Urinary bladder (tissue), 4 donors: ENCODE results near the gene COL18A1. TPM values are rescaled to one million over a fixed set of nuclear protein-coding genes. Genes with fewer than 3 reads are reported as not detected.
A peak's percentile ranks its signal among the peaks of the same experiment; 100 is the strongest.
"Not testable (repeated sequence)": the region's sequence is repeated elsewhere in the genome, so short reads cannot be mapped to it uniquely, and the experiment has no call there.

Experiments
- DNase-seq: peaks from one replicate; pipeline ENCODE4 v3.0.0-alpha.2; 2015; ENCODE audit errors: extremely low spot score
- H3K27ac ChIP-seq: one replicate; pipeline ENCODE4 v1.5.1; 2013; ENCODE audit warnings: low read depth, mild to moderate bottlenecking, moderate library complexity
- H3K36me3 ChIP-seq: one replicate; pipeline ENCODE4 v1.6.1; 2013; ENCODE audit warnings: mild to moderate bottlenecking, moderate library complexity; ENCODE audit not compliant: insufficient read depth
- H3K4me1 ChIP-seq: one replicate; pipeline ENCODE4 v1.6.1; 2013; ENCODE audit warnings: mild to moderate bottlenecking, moderate library complexity; ENCODE audit not compliant: insufficient read depth
- H3K4me3 ChIP-seq: one replicate; pipeline ENCODE4 v1.5.1; 2013; ENCODE audit warnings: low read depth, low read length
- WGBS: extraction: QIAGEN DNeasy Blood & Tissue Kit; methylation state at CpG from one replicate; pipeline ENCODE4 v1.1.7; 2013; 5-methylcytosine and 5-hydroxymethylcytosine counted together
- polyA plus RNA-seq: library from polyadenylated mRNA; stranded (reverse); fragments of 200-250 nt; gene quantifications from one replicate; pipeline ENCODE4 v1.2.3, GENCODE V29; 2013
- total RNA-seq: library from RNA; depleted of rRNA; stranded (reverse); fragments of >200 nt; gene quantifications from one replicate; pipeline ENCODE4 v1.2.3, GENCODE V29; 2014
- donor health status: healthy with polysubstance abuse.
- donor health status: healthy.

COL18A1 gene
- total and polyA plus RNA-seq, 2 donors, result 60.7 to 111 TPM

GRCh38 chr21:45531114-45531392, 126.1 kb downstream of the COL18A1 start:
- WGBS, result 96% methylated on average over 17 of the region's 17 CpGs
- H3K4me3 ChIP-seq, H3K36me3 ChIP-seq, H3K4me1 ChIP-seq, H3K27ac ChIP-seq, DNase-seq: not testable (repeated sequence)

- Histone ChIP-seq H3K36me3 (no peaks in the 10 kb centered on the region), H3K27ac (no peak overlapping the region), H3K4me1 (no peaks in the 10 kb centered on the region), H3K4me3 (no peak overlapping the region)
- no peak for DNase-seq
- 97% methylated on average over 76 of the region's 76 CpGs for WGBS
These were observed 126.6 kb downstream of the COL18A1 start for GRCh38 chr21:45531393-45532215.

GRCh38 chr21:45532826-45533360, 127.9 kb downstream of the COL18A1 start:
- Histone ChIP-seq H3K4me1 (no peaks in the 10 kb centered on the region), H3K27ac (no peak overlapping the region), H3K36me3 (no peaks in the 10 kb centered on the region), H3K4me3 (no peak overlapping the region)
- 74% methylated on average over 7 of the region's 7 CpGs for WGBS
- no peak for DNase-seq

DNA sequence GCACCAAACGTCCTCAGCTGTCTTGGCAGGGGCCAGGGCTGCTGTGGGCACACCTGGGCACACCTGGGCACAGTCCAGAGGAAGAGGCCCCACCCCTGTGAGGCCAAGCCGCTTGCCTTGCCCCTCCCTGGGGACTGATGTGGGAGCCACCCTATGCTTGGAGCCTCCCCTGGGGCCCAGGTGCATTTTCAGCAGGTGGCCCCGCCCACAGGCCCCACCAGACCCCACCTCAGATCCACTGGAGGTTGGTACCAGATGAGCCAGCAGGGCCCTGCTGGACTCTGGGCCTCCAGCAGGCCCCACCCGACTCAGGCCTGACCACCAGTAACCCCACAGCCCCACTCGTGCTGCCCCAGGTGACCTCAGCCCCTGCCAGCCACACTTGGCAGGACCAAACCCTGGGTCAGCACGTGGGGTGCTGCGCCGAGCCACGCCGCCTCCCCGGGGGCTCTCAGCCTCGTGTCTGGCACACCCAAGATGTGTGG, 128.4 kb downstream of the COL18A1 start:
- H3K4me1 ChIP-seq, result no peaks in the 10 kb centered on the region
- 85% methylated on average over 12 of the region's 12 CpGs for WGBS
- DNase-seq, result no peak
- H3K36me3 ChIP-seq, result no peaks in the 10 kb centered on the region
- H3K27ac ChIP-seq, result no peak overlapping the region
- H3K4me3 ChIP-seq, result no peak overlapping the region

DNA sequence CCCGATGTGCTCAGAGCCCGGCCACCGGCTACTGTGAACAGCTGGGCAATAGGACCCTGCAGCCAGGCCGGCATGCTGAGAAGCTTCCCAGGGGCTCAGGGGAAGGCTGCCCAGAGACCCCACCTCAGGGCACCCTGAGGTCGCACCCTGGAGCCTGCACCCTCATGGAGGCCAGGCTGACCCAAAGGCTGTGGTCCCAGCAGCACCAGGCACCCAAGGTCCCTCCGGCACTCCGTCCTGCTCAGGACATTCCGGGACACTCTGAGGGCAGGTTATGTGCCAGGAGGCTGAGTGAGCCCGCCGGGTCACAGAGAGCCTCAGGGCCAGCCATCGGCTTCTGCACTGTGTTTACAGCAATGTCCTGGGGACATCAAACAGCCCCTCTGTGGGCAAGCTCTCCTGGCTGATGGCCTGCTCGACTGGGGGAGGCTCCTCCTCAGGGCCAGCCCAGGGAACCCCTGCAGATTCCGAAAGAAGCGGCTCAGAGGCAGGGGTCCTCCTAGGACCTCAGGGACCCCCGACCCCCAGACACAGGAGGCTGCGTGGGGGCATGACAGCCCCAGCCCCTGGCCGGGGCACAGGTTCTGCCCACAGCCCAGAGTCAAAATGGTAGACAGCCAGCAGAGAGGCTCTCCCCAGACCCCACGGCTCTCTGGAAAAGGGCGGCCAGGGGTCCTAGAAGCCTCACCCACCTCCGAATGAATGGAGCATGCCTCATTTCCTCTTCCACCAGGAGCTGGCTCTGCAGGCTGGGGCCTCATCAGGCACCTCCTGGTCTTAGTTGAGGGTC, 129.1 kb downstream of the COL18A1 start:
- Histone ChIP-seq H3K36me3 (no peaks in the 10 kb centered on the region), H3K4me3 (no peak overlapping the region), H3K4me1 (no peaks in the 10 kb centered on the region), H3K27ac (no peak overlapping the region)
- DNase-seq, result no peak
- 71% methylated on average over 20 of the region's 20 CpGs for WGBS

DNA sequence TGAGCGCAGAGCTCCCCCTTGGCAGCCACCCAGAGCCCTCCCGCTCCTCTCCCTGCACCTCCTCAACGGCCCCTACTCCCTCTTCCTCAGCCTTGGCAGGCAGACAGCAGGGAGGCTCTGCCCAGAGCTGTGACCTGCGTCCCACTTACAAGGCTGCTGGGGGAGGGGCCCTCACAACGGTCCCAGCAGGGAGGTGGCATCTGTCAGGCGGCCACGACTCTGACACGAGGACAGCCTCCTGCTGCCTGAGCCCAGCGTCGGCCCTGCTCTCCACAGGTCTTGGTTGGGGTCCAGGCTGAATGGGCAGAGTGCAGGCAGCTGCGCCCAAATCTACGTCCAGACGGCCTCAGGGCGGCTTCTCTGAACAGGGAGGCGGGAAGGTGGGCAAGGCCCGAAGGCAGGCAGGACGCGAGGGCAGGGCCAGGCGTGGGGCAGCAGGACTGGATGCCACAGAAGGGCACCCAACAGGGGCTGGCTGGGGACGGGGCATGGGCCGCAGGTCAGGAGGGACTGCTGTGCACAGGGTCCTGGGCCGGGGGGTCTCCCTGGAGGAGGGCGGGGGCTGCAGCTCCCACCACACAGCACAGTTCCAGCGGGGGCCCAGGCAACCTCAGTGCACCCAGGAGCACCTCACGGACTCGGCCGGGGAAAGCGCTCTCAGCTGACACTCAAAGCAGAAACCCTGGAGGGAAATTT, 129.8 kb downstream of the COL18A1 start:
- DNase-seq, result peak; percentile 72
- 67% methylated on average over 28 of the region's 28 CpGs for WGBS
- H3K36me3 ChIP-seq, result no peaks in the 10 kb centered on the region

DNA sequence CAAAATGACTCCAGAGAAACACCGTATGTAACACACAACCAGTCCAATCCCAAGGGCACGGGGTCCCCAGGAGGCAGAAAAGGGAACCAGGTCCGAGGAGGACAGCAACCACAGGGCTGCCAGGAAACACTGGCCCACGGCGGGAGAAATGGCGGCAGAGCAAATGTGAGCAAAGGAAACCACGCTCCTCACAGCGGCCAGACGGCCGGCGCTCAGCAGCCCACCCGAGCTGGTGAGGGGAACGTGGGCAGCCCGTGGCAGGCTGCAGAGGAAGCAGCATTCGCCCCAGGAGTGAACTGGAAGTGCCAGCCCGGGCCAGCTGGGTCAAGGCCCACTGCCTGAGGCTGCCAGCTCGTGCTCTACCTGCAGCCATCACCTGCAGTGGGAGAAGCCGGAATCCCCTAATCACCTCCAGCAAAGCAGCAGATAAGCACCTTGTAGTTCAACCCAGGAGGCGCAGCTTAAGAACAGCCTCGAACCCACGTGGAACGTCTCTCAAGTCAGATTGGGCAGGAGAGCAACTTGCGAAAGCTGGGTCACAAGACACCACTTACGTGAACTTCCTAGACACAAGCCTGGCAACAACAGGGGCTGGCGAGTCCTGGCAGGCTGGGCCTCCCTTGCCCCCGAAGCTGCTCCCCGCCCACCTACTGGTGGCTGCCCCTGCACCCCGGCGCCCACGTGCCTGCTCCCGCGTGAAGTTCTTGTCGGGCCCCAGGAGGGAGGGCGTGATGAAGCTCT, 130.5 kb downstream of the COL18A1 start:
- H3K27ac ChIP-seq, result no peak overlapping the region
- WGBS, result 82% methylated on average over 34 of the region's 34 CpGs
- H3K4me1 ChIP-seq, result no peaks in the 10 kb centered on the region
- no peak for DNase-seq
- H3K4me3 ChIP-seq, result no peak overlapping the region
- H3K36me3 ChIP-seq, result no peaks in the 10 kb centered on the region

More for the DNA sequence above, 129.8 kb downstream of the COL18A1 start:
- Histone ChIP-seq H3K4me1 (no peaks in the 10 kb centered on the region), H3K4me3 (no peak overlapping the region), H3K27ac (no peak overlapping the region)

GRCh38 chr21:45536301-45537081, 131.5 kb downstream of the COL18A1 start:
- WGBS, result 92% methylated on average over 31 of the region's 31 CpGs

GRCh38 chr21:45537111-45537745, 132.3 kb downstream of the COL18A1 start:
- Histone ChIP-seq H3K4me3 (no peak overlapping the region), H3K27ac (no peak overlapping the region), H3K4me1 (no peaks in the 10 kb centered on the region), H3K36me3 (no peaks in the 10 kb centered on the region)
- 94% methylated on average over 37 of the region's 37 CpGs for WGBS
- DNase-seq, result no peak

More at GRCh38 chr21:45536301-45537081, 131.5 kb downstream of the COL18A1 start:
- H3K4me1 ChIP-seq, result no peaks in the 10 kb centered on the region
- no peak overlapping the region for H3K27ac ChIP-seq
- DNase-seq, result no peak
- H3K36me3 ChIP-seq, result no peaks in the 10 kb centered on the region
- no peak overlapping the region for H3K4me3 ChIP-seq

GRCh38 chr21:45537746-45538291, 132.9 kb downstream of the COL18A1 start:
- no peaks in the 10 kb centered on the region for H3K4me1 ChIP-seq
- no peak overlapping the region for H3K4me3 ChIP-seq
- DNase-seq, result no peak
- no peaks in the 10 kb centered on the region for H3K36me3 ChIP-seq
- no peak overlapping the region for H3K27ac ChIP-seq
- WGBS, result 92% methylated on average over 27 of the region's 27 CpGs

DNA sequence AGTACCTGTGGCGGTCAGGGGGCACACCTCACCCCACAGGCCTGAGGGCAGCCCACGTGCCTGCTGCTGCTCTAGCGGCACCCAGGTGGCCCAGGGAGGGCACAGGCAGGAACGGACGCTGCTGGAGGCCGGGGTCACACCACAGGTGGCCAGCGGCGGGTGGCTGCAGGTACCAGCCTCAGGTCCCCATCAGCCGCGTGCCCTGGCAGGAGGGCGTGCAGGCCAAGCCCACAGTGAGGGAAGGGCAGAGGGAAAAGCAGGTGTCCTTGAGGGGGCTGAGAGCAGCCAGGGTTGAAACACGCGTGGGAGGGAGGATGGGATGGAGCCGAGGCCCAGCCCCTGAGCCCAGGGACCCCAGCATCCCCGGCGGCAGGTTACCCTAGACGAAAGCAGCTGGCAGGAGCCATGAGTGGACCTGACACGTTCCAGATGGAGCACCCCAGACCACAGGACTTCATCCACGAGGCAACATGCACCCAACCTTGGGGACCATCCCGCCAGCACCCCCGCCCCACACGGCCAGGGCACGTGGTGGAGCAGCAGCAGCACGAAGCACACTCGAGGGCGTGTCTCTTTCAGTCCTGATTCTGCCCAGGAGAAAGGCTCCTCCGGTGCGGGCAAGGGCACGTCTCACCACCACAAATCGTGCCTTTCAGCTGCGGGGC, 133.5 kb downstream of the COL18A1 start:
- DNase-seq, result no peak
- WGBS, result 94% methylated on average over 31 of the region's 31 CpGs
- Histone ChIP-seq H3K4me1 (no peaks in the 10 kb centered on the region), H3K4me3 (no peak overlapping the region), H3K36me3 (no peaks in the 10 kb centered on the region), H3K27ac (no peak overlapping the region)
